ENCODE results near the gene TTF2.
"Not testable (repeated sequence)": the region's sequence is repeated elsewhere in the genome, so short reads cannot be mapped to it uniquely, and the experiment has no call there.

Gene TTF2

DNA sequence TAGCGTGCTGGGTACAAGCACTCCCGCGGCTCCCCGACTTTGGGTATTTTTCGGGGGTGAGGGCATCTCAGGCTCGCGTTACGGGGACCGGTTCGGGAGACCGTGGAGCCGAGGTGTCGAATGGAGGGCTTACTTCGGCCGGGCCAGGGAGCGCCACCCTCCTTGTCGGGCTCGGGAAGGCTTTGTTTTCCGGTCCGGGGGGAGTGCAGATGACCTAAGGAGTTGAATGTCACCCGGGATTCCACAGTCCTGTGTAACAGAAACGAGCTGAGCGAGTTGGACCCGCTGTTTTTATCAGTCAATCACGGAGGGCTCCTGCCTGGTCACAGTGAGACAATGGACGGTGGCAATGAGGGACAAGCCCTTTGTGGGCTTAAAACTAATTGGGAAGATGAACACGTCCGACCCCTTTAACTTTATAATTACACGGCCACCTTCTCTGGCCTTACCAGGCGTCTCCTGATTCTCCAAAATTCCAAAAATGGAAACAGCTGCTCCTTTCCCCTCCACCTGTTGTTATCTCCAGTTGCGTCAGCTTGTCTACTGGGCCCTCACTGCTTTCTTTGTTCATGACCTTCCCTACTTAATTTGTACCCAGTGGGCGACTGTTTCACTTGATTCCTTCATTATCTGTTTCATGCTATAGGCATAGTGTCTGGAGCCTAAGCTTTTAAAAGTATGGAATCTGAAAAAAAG lies 62.4 kb downstream of the TTF2 start:
- DNase-seq: no peak

GRCh38 chr1:117123274-117123673 lies 63.1 kb downstream of the TTF2 start:
- DNase-seq: no peak

DNA sequence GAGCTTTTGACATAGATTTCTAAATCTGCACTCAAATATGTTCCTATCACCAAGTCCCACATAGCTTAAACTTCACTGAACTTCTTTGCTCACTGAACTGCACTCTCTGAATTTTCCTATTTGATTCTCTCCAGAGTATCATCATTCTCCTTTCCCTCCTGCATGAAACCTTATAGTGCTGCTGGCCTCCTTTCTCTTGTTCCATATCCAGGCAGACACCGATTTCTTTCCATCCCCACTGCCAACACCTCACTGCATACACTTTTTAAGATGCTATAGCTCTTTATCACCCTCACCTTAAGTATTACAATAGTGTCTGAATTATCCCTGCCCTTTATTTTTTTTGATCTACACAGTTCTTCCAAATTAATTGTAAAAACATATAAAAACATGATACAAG lies 64.5 kb downstream of the TTF2 start:
- DNase-seq: no peak

DNA sequence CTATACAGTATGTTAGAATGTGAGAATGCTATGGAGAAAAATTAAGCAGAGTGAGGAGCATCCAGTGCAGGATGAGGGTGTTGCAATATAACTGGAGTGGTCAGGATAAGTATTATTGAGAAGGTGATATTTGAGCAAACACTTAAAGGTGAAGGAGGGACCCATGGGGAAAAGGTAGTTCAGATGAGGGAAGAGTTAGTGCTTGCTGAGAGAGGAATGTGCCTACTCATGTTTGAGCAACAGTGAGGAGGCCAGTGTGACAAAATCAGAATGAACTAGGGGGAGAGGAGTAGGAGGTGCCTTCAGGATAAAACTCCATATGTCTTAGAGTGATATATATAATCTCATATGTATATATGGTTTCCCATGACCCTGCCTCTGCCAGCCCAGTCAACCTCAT lies 67.7 kb downstream of the TTF2 start:
- no peak for DNase-seq

GRCh38 chr1:117128323-117129079 lies 68.4 kb downstream of the TTF2 start:
- no peak for DNase-seq

- DNase-seq: no peak
Observed at GRCh38 chr1:117130526-117130925, 70.4 kb downstream of the TTF2 start.

- DNase-seq: no peak
Observed at GRCh38 chr1:117135329-117135728, 75.2 kb downstream of the TTF2 start.

DNA sequence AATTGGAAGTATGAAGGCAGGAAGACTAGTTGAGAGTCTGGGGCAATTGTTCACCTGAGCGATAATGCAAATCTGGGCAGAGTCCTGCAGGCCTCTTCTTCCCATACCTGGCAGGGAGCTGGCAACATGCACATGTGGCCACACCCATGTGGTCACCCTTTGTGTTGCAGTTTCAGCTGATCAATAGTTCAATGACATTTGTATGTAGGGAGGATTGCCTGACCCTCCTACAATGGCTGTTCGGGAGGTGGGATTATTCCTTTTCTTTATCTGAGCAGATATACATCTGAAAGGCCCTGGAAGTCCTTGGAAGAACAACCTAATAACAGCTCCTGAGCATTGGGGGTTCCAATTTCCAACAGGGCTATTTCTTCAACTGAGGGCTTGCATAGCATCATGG lies 76.6 kb downstream of the TTF2 start:
- DNase-seq: no peak

GRCh38 chr1:117137281-117137855 lies 77.2 kb downstream of the TTF2 start:
- DNase-seq: no peak

DNA sequence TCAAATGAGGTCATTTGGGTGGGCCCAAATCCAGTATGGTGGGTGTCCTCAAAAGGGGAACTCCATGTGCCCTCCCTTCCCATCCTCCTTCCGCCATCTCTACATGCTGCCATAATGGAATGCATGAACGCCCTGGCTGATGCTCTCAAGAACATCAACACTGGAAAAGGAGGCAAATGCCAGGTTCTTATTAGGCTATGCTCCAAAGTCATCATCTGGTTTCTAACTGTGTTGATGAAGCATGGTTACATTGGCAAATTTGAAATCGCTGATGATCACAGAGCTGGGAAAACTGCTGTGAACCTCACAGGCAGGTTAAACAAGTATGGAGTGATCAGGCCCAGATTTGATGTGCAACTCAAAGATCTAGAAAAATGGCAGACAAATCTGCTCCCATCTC lies 78.0 kb downstream of the TTF2 start:
- DNase-seq: no peak

DNA sequence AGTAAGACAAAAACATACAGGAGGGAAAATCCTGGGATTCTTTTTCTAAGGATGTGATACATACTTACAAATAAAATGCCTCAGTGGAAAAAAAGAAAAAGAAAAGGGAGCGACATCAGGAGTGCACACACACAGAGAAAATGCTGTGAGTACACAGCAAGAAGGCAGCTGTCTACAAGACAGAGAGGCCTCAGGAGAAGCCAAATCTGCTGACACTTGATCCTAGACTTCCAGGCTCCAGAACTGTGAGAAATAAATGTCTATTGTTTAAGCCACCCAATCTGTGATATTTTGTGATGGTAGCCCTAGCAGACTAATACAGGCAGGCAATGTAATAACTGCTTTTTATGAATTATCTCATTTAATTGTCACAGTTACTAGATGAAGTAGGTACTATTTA lies 78.4 kb downstream of the TTF2 start:
- no peak for DNase-seq

- no peak for DNase-seq
Observed at GRCh38 chr1:117142200-117142599, 82.1 kb downstream of the TTF2 start.

DNA sequence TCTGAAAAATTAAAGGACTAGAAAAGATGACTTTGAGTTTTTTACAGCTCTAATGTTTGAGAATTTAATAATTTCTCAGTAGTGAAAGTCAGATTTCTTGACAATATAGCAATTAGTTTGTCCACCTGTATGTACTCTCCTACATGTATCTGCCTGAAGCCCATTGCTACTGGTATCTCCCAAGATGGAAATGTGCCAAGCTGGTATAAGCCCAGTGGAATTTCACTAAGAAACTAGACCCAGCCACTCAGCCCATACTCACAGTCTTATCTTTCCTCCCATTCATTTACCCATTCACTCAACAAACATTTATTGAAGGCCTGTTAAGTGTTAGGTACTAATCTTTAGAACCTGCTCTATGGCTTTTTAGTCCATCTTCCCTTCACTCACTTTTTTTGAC lies 83.0 kb downstream of the TTF2 start:
- DNase-seq: no peak

DNA sequence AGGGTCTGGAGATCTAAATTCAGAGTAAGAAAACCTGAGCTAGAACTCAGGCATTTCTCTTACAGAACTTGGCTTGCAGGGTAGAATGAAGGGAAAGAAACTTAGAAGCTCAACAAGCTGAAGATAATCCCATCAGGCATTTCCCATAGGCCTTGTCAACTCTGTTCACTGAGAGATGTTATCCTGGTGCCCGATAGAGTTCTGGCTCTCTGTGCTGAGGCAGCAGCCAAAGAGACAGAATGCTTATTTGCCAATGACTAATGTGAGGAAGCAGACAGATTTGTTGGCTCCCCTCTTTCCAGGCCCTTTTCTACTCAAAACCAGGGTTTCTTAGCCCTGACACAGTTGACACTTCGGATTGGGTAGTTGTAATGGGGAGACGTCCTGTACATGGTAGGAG lies 83.7 kb downstream of the TTF2 start:
- no peak for DNase-seq

- DNase-seq: no peak
Observed at GRCh38 chr1:117146072-117146471, 85.9 kb downstream of the TTF2 start.

DNA sequence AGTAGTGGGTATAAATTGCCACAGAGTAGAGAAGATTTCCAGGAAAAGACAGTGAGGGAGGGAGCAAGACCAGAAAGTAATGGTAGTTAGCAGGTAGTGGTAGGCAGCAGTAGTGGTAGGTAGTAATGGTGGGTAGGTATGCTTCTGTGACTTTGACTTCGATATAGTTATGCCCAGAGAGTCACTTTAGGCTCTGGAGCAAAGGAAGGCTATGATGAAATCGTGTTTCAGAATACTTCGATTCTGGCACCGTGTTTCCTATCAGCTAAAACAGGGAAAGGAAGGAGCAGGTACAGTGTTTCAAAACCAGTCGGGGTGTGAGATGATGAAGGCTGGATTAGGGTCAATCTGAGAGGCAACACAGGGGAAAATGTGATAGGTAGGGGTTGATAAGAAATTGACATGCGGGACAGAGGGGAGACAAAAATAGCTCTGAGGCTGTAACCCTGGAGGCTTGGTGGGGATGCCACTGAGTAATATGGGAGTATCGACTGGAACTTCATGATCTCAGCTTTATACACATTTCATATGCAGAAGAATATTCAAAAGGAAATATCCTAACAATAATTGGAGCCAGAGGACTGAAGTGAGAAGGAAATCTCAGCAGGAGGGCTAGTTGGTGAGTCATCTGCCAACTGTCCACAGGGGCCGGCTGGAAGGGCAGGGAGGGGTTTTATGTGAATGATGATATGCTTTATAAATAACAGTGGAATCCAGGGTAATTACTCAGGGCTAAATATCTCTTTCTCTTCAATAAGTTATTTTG lies 86.6 kb downstream of the TTF2 start:
- peak; percentile 22 for DNase-seq

- no peak for DNase-seq
Observed at GRCh38 chr1:117147341-117147831, 87.3 kb downstream of the TTF2 start.

GRCh38 chr1:117147856-117148588 lies 87.9 kb downstream of the TTF2 start:
- DNase-seq: no peak

DNA sequence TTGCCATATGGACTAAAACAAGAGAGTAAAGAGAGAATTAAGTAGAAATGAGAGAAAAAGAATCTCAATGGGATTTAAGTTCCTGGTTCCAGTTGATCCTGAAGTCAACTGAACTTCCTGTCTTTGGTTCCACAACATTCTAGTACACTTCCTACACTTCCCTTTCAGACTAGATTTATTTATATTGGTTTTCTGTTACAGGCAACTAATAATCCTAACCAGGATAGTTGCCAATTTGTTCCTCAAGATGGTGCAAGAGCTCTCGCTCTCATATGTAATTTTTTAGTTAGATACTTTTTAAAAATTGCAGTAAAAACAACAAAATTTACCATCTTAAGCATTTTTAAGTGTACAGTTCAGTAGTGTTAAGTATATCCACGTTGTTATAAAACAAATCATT lies 90.2 kb downstream of the TTF2 start:
- no peak for DNase-seq

DNA sequence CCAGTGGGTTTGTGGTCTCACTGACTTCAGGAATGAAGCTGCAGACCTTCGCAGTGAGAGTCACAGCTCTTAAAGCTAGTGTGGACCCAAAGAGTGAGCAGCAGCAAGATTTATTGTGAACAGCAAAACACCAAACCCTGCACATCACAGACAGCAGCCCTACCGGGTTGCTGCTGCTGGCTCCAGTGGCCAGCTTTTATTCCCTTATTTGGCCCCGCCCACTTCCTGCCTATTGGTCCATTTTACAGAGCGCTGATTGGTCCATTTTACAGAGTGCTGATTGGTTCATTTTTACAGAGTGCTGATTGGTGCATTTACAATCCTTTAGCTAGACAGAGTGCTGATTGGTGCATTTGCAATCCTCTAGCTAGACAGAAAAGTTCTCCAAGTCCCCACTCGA lies 91.2 kb downstream of the TTF2 start:
- DNase-seq: not testable (repeated sequence)

Measured in NCI-H1048 (cell line).